ENCODE measurements around the gene CARS1.

DNA sequence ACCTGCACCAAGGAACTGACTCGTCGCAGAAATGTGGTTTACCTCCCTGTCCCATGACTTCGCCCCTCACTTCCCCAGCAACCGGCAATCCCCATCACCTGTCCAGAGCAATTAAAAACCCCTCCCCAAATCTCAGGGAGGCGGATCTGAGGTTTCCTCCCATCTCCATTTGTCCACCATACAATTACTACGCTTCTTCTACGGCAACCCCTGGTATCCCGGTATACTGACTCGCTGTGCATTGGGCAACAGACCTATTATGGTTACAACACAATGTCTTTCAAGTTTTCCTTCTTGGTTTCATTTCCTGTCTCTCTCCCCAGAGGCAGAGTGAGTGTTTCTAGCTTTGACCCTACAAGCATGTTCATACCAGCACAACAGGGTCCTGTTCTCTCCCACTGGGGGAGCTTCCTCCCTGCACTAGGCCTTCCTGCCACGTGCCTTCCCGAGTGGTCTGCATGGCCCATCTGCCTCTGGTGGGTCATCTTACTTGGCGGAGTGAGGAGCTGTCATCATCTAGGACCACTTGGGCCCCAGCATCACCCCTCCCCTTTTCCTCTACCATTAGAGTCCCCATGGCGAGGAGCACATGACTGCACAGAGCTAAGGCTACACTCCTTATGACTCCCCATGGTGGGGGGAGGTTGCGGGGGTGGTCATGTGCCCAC is 34.8 kb downstream of the CARS1 start:
- no peak for TF ChIP-seq YY1 (IDR thresholded peaks at IDR 0.05; ENCODE audit: insufficient read depth, insufficient read length)
- no peak for TF ChIP-seq ZNF274 (IDR thresholded peaks at IDR 0.05; ENCODE audit: low read depth, low read length)

Measured in NT2/D1 (cell line).